Thyroid gland (tissue), 4 donors: Measurements from ENCODE around the gene GALNS. TPM values are rescaled to one million over a fixed set of nuclear protein-coding genes. Genes with fewer than 3 reads are reported as not detected.
"Not testable (repeated sequence)": the region's sequence is repeated elsewhere in the genome, so short reads cannot be mapped to it uniquely, and the experiment has no call there.

ENCODE experiments used
- DNase-seq, 2 donors: peaks; one replicate each; pipeline ENCODE4 v3.0.0-alpha.2; 2019
- H3K27ac ChIP-seq, 3 donors: fragments of 200-600 bp; sonication (generic); 1 replicate in 2 of 3; 2 replicates in 1 of 3; pipeline ENCODE4 v1.5.1; 2016 to 2019; ENCODE audit warnings: mild to moderate bottlenecking in 1 of 3, moderate library complexity in 1 of 3
- H3K27me3 ChIP-seq: fragments of 200-600 bp; sonication (generic); one replicate; pipeline ENCODE4 v1.5.1; 2019
- H3K36me3 ChIP-seq, 2 donors: fragments of 200-600 bp; sonication (generic); one replicate each; pipeline ENCODE4 v1.5.1; 2016 to 2019
- H3K4me1 ChIP-seq, 2 donors: fragments of 200-600 bp; sonication (generic); one replicate each; pipeline ENCODE4 v1.5.1; 2017 to 2019
- H3K4me3 ChIP-seq, 3 donors: fragments of 200-600 bp; sonication (generic); replicated peaks in 1 of 3; 1 replicate in 2 of 3; 2 replicates in 1 of 3; pipeline ENCODE4 v1.5.1; 2016; ENCODE audit warnings: mild to moderate bottlenecking in 1 of 3
- H3K9me3 ChIP-seq: fragments of 200-600 bp; sonication (generic); one replicate; pipeline ENCODE4 v1.5.1; 2017
- POLR2A ChIP-seq, 2 donors: fragments of 450-650 bp; IDR thresholded peaks; one replicate each; pipeline ENCODE4 v1.6.1; 2017; ENCODE audit warnings: antibody characterized with exemption in 2 of 2, mild to moderate bottlenecking in 2 of 2, moderate library complexity in 1 of 2
- WGBS, 2 donors: methylation state at CpG; one replicate each; pipeline ENCODE4 v1.1.5; 2017; 5-methylcytosine and 5-hydroxymethylcytosine counted together
- intact Hi-C: fragments of 100-400 bp; cut with DNase I; formaldehyde crosslinking; loops from one replicate; pipeline ENCODE4 v1.15.1; 2023
- total RNA-seq, 4 donors: library from RNA; depleted of rRNA; stranded (reverse); fragments of >200 nt; gene quantifications; one replicate each; pipeline ENCODE4 v1.2.3, GENCODE V29; 2016
- TF ChIP-seq, protein P1 (sequence below), 6 experiments: fragments of 200-600 bp in 3 of 6; fragments of 450-650 bp in 3 of 6; sonication (generic) in 3 of 6; IDR thresholded peaks; one replicate each; pipeline ENCODE4 v1.5.1; 2016 to 2019; ENCODE audit warnings: antibody characterized with exemption in 6 of 6, mild to moderate bottlenecking in 2 of 6, inconsistent platforms in 1 of 6, moderate library complexity in 1 of 6

Gene GALNS
- total RNA-seq, 4 donors from 2014 or later, result 14.4 to 41.9 (median 33.0) TPM

- Histone ChIP-seq H3K4me1 (no peaks in the 10 kb centered on the region), H3K9me3 (no peaks in the 10 kb centered on the region), H3K36me3 (no peaks in the 10 kb centered on the region), H3K27ac (no peak overlapping the region), H3K27me3 (no peaks in the 10 kb centered on the region), H3K4me3 (no peak overlapping the region)
- DNase-seq, result no peak
- TF ChIP-seq, protein P1, sequence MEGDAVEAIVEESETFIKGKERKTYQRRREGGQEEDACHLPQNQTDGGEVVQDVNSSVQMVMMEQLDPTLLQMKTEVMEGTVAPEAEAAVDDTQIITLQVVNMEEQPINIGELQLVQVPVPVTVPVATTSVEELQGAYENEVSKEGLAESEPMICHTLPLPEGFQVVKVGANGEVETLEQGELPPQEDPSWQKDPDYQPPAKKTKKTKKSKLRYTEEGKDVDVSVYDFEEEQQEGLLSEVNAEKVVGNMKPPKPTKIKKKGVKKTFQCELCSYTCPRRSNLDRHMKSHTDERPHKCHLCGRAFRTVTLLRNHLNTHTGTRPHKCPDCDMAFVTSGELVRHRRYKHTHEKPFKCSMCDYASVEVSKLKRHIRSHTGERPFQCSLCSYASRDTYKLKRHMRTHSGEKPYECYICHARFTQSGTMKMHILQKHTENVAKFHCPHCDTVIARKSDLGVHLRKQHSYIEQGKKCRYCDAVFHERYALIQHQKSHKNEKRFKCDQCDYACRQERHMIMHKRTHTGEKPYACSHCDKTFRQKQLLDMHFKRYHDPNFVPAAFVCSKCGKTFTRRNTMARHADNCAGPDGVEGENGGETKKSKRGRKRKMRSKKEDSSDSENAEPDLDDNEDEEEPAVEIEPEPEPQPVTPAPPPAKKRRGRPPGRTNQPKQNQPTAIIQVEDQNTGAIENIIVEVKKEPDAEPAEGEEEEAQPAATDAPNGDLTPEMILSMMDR (IDR thresholded peaks at IDR 0.05), result no peak
- no peak for TF ChIP-seq POLR2A (IDR thresholded peaks at IDR 0.05)
- 87 to 91% methylated on average over 24 to 34 of the region's 34 CpGs for WGBS, 2 donors
- intact Hi-C loops, result no loop called here
Observed at GRCh38 chr16:88897696-88898425, 41.1 kb upstream of the GALNS start.

DNA sequence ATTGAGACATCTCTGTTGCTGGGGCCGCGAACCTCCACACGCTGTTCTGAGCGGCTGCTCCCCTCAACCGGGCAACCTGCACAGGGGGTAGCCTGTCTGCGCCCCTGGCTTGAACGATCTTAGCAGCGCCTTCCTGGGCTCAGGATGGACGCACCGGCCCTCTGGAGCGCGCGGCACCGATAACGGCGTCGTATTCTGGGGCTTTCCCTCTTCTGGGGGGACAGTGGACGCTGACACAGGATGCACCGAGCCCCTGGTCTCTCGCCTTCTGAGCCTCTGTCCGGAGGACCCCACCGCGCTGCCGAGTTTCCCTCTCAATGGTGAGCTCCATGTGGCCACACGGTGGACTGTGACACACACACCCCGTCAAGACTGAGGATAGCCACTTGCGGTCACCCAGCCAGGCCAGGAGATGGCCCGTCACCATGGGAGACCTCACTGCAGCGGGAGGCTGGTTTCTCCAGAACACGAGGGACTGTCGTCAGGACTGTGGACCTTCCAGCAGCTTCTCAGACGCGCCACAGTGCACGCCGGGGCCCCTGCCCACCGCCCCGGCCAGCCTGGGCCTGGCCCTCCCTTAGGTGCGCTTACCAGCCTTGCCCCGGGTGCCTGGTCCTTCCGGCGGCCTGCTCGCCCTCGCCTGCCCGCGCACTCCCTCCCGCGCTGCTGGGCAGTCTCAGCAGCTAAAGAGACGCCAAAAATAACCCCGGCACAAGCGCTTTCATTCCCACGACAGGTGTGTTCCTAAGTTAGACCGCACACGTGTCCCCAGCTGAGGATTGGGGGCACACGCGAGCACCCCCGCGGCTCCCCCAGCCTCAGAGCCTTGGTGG lies 39.7 kb upstream of the GALNS start:
- Histone ChIP-seq H3K9me3 (no peaks in the 10 kb centered on the region), H3K27ac (no peak overlapping the region), H3K27me3 (no peaks in the 10 kb centered on the region), H3K36me3 (no peaks in the 10 kb centered on the region), H3K4me3 (no peak overlapping the region), H3K4me1 (no peaks in the 10 kb centered on the region)
- TF ChIP-seq, protein P1 (IDR thresholded peaks at IDR 0.05), result no peak
- TF ChIP-seq POLR2A (IDR thresholded peaks at IDR 0.05), result no peak
- DNase-seq, result no peak
- intact Hi-C loops, result no loop called here
- WGBS, 2 donors, result 88 to 89% methylated on average over 41 to 46 of the region's 57 CpGs

DNA sequence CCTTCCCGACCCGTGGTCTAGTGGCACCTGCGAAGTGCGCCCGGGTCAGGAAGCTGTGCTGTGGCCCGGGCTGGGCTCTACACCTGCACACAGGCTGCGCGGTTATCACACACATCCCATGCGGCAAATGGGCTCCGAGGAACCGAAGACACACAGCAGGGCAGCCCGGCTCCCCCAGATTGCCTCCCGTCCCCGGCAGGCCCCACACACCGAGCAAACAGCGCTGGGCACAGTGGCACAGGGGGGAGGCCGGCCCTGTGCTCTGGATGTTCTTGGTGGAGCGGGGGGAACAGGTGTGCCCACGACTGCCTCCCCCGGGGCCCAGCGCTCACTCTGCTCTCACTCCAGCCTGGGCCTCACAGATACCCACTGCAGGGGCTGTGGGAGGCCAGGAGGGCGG lies 38.6 kb upstream of the GALNS start:
- H3K9me3 ChIP-seq, result no peaks in the 10 kb centered on the region
- TF ChIP-seq, protein P1 (IDR thresholded peaks at IDR 0.05), result no peak
- TF ChIP-seq POLR2A (IDR thresholded peaks at IDR 0.05), result no peak
- DNase-seq, result no peak
- no peaks in the 10 kb centered on the region for H3K36me3 ChIP-seq
- intact Hi-C loops, result no loop called here
- no peaks in the 10 kb centered on the region for H3K27me3 ChIP-seq
- 93 to 100% methylated on average over 6 to 10 of the region's 22 CpGs for WGBS, 2 donors
- H3K27ac ChIP-seq, result no peak overlapping the region
- no peak overlapping the region for H3K4me3 ChIP-seq
- H3K4me1 ChIP-seq, result no peaks in the 10 kb centered on the region

GRCh38 chr16:88894681-88895300 lies 38.0 kb upstream of the GALNS start:
- 78 to 83% methylated on average over 9 to 10 of the region's 21 CpGs for WGBS, 2 donors
- H3K36me3 ChIP-seq, result no peaks in the 10 kb centered on the region
- H3K27me3 ChIP-seq, result no peaks in the 10 kb centered on the region
- no peaks in the 10 kb centered on the region for H3K4me1 ChIP-seq
- H3K9me3 ChIP-seq, result no peaks in the 10 kb centered on the region
- DNase-seq, result no peak
- TF ChIP-seq, protein P1 (IDR thresholded peaks at IDR 0.05), result no peak
- no peak for TF ChIP-seq POLR2A (IDR thresholded peaks at IDR 0.05)
- H3K27ac ChIP-seq, result no peak overlapping the region
- no peak overlapping the region for H3K4me3 ChIP-seq
- intact Hi-C loops, result no loop called here

- DNase-seq, H3K36me3 ChIP-seq, intact Hi-C loops, H3K9me3 ChIP-seq, H3K27ac ChIP-seq, H3K4me3 ChIP-seq, H3K27me3 ChIP-seq, H3K4me1 ChIP-seq: not testable (repeated sequence)
- 100% methylated on average over 3 to 4 of the region's 6 CpGs for WGBS, 2 donors
Observed at GRCh38 chr16:88894266-88894665, 37.5 kb upstream of the GALNS start.
